ENCODE measurements around the gene SH3RF3.

SH3RF3 gene

DNA sequence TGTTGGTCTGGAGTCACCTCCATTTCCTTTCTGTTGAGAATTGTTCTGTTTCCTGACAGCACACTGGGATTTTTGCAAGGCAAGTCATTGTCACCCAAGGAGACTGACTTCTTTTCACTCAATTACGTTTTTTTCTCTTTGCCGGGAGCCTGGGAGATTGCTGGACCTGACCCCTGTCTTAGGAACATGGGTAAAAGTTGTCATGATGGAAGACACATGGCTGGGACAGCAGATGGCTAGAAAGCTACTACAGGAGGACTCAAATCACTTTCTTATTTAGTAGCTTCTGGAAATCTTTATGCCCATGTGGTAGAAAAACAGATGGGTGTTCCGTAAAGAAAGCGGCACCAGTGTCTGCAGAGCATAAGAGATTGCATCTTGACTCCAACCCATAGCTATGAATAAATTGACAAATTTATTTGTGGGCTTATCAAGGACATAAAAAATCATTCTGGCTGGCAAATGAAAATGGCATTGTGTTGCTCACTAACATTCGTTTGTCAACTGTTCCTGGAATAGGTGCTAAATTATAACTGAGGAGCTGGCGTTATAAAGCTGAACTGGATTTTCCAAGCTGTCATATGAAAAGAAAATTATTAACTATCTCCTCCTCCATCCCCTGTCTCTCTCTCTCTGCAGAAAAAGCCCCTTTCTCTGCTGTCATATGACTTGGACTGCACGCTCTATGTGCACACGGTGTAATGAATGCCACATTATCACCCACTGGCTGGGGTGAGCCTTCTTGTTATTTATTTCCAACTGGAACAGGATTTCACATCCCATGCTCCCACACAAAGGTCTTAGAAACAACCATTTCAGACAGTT is 159.8 kb downstream of the SH3RF3 start:
- DNase-seq, result no peak

DNA sequence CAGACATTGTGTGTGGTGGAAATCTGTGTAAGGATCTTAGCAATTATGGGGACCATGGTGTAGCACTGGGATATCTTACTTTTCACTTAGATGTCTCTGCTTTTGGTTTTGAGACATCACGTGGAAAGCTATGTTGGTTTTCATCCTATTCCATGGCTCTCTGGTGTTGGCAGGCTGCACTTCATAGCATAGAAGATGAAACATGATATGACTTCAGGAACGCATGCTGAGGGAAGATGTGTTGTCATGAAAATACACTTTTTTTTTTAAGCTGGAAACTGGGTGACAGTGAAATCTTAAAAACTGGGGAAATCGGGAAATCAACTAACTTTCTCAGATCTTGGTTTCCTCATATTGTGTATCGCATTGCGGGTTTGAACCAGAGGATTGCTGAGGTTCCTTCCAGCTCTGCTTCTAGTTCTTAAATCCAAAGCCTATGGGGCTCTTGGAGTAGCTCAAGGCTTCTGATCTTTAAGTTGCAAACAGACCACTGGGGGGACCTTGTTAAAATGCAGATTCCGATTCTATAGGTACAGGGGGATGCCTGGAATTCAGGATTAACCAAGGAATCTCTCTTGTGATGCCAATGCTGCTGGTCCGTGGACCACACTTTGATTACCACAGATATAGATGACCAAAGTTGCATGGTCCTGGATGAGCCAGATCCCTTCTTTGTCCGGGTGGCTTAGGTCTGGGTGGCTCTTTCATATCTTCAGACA is 160.7 kb downstream of the SH3RF3 start:
- DNase-seq, result no peak

DNA sequence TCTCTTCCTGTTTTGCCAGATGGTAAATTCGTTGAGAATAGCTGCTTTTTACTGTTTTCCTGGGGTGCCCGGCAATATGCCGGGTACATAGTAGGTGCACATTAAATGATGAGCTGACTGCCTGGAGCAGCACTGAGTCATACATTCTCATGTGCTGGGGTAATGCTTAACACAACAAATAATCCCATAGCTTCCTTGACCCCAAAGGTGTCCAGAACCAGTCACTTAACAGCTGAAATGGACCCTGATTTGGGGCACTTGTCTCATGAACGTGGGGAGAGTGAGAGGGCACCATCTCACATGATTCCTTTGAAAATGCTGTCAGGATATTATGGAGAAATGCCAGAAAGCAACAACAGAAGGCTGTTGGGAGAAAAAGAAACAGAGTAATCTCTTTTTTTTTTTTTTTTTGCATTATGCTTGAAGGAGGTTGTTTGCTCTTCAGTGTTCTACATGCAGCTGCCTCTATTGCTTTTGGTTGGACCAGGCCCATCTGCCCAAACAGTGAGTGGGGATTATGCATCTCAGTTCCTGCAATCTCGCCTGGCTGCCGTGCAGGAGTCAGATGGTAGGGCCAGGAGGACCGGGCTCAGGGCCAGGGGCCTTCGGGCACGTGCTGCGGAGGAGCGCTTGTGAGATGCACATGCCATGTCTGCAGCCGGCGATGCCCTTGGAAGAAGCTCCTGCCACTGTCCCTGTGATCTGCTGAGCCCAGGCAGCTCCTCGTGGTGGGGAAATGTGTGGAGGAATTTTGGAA is 162.1 kb downstream of the SH3RF3 start:
- no peak for DNase-seq

DNA sequence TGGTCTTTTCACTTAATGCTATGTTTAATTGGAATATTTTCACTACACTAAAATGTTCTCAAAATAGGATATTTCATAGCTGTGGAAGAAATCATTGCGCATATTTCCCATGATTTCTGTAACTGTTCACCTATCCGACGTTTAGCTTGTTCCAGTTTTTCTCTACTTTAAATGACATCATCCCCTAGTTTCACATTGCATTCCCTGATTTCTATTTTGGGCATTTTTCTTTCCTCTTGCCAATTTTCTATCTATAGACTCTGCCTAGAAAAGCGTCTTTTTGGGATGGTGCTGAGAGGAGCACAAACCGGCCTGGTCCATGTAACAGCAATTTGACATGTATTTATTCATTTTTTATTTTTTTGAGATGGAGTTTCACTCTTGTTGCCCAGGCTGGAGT is 163.4 kb downstream of the SH3RF3 start:
- no peak for DNase-seq

DNA sequence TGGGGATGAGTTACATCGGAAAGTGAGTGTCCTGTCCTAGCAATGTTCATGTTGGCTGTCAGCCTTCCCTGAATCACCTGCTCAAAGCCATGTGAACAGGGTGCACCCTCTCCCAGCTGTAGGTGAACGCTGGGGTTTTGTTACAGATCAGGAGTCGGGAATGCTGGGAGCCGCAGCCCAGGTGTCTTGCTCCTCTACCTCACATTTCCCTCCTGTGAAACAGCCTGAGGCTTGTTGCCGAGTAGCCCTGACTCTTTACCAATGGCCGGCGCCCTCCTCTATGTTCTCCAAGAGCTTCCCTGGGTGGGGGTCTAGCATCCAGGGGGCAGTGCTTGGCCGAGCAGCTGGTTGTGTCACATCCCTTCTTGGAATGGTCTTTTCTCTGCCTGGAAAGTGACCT is 164.7 kb downstream of the SH3RF3 start:
- no peak for DNase-seq

DNA sequence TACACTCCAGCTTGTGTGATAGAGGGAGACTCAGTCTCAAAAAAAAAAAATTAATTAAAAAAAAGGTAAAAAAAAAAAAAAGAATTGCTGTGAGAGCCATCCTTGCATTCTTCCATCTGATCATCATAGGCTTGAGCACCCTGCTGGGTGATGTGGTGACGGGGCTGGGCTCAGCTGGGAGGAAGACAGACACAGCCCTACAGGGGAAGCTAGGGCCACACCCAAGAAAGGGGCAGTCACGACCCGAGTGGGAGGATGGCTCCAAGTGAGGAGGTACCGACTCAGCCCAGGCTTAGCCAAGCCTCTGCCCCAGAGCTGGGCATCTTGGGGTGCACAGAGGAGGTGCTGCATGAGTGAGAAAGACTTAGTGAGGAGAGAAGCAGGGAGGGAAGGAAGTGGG is 165.5 kb downstream of the SH3RF3 start:
- peak in 1 of 4 experiments; percentile 6 for DNase-seq

DNA sequence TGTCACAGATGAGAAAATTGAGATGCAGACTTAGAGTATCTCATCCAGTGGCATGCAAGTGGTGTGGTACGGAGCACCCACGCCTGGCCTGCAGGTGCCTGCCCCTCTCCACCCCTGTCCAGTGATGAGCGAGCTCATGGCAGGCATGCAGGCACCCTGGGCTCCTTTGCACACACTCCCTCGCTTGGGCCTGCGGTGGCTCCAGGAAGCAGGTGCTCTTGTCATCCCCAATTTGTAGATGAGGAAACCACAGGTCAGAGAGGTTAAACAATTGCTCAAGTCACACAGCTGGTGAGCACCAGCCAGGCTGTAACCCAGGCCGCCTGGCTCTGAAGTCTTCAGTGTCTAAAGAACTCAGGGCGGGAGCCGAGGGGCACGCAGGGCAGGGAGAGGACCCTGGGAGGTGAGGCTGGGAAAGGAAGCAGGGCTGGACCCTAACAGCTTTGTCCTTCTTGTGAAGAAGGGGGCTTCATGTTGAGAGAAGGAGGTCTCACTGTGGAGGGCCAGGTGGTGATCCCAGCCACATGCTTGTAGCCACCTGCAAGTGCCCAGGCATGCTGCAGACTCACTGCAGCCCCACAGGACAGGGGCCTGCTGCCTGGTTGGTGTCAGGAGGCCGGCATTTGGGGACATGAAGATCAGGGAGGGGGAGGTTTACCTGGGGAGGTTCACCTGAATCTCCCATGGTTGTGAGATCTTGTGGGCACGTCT is 166.2 kb downstream of the SH3RF3 start:
- no peak for DNase-seq

DNA sequence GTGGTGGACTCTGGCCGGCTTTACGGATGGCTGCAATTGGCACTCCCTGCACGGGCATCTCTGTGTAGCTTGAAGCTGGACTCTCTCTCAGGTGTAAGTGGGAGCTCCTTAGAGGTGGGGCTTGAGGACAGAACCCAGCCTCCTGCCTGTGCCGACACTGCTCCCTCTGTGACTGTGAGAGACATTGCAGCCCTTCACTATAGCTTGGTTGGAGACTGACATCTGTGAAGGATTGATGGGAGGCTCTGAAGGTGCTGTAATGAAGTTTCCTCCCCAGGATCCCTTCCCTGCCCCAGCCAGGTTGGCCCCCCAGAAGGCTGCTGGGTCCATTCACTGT is 166.7 kb downstream of the SH3RF3 start:
- no peak for DNase-seq

DNA sequence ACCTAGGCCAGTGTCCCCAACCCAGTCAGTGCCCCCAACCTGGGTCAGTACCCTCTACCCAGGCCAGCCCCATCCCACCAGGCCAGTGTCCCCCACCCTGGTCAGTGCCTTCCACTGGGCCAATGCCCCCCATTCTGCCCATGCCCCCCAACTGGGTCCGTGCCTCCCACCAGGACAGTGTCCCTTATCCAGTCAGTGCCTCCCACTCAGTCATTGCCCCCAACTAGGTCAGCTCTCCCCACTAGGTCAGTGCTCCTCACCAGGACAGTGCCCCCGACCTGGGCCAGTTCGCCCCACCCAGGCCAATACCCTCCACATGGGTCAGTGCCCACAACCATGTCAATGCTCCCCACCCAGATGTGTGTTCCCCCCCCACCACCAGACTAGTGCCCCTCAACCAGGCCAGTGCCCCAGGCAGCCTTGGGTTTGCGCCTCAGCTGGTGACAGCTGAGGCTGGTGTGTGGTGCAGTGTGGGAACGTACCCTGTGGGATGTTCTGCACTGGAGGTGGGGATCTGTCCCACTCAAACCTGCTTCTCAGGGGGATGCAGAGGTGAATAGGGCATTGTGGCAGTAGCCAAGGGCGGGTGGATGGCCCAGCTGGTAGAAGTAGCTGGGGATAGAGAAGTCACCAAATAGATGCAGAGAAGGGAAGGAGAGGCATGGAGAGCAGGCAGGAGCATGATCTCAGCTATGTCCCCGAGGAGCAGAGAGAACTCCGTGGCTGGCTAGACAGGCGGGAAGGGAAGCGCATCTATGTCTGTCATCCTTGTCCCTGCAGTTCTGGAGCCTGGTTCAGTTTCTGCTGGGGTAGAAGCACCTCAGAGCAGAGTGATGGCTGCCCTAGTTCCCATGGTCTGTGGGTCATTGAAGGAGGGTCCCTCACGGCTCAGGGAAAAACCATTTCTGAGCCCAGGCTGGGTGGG is 168.8 kb downstream of the SH3RF3 start:
- DNase-seq, result no peak

DNA sequence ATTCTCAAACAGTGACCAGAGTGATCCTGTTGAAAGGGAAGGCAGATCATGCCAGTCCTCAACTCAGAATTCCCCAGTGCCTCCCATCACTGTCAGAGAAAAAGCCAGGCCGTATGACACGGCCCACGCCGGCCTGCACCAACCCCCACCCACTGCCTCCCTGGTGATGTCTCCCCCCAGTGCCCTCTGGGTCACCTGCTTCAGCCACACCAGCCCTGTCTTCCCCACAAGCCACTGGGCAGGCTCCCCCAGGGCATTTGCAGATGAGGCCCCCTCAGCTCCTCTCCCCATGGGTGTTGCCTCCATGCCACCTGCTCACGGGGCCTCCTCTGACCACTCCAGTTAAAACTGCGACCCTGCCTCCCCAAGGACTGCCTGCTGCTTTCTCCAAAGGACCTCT is 169.8 kb downstream of the SH3RF3 start:
- no peak for DNase-seq

DNA sequence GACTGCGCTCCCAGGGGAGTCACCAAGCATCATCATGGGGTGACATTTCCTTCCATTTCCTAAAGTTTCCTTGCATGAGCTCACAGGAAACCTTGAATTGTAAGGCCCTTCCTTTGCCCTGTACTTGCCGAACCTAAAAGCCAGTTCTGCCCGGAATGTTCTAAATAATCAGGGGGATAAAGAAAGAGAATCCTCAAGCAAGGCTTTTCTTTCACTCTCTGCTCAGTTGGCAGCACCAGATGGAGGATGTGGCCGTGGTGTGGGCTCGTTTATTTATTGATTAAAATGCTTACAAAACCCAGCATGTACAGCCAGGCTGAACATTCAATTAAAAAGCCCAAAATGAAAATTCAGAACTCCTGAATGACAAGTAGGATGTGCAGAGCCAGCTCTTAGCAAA is 170.5 kb downstream of the SH3RF3 start:
- DNase-seq, result no peak

DNA sequence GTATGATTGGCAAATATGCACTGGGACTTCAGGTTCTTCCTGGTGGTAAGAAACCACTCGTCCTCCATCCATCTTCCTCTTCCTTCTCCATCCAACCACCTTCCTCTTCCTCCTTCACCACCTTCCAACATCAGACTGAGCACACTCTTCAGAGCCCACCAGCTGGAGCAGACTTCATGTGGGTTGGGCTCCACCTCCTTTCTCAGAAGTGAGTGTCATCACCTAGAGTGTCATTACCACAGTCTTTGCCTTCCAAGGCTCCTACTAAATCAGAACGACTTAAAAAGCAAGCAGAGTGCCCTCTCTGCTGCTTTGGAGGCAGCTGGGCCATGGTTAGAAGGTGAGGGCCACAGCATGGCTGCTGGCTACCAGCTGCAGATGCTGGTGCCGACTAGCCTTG is 171.6 kb downstream of the SH3RF3 start:
- DNase-seq, result no peak

DNA sequence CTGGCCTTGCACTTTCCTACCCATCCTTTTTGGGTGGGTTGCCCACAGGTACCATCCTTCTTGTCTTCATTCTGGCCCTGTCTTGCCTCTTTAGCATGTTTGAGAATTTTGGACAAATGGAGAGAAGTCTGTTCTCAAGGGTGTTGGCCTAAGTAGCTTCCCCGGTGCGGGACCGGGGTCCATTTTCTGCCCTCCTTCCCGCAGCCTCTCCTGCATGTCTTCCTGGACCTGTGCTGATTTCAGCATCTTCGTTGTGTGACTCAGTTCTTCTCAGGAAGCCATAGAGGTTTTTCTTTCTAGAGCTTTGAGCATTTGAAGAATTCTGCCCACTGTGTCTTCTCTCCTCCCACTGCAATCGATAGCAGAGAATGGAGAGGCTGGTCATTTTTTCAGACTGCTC is 172.7 kb downstream of the SH3RF3 start:
- DNase-seq, result no peak

DNA sequence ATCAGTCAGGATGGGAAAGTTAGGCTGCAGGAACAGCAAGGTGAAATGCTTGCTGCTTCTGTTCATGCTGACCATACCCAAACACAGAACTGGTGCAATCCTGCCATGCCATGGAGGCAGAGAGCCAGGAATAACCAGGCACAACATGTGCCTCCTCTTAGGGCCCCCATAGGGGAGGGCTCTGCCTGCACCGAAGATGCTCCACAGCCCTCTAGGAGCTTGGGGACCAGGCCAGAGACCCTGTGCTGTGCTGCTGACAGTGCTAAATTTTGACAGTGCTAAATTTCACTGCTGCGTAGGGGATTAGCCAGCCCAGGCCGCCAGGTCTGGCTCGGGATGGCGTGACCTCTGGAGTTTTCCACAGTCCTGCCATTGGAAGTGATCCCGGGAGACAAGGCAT is 173.3 kb downstream of the SH3RF3 start:
- DNase-seq, result no peak

DNA sequence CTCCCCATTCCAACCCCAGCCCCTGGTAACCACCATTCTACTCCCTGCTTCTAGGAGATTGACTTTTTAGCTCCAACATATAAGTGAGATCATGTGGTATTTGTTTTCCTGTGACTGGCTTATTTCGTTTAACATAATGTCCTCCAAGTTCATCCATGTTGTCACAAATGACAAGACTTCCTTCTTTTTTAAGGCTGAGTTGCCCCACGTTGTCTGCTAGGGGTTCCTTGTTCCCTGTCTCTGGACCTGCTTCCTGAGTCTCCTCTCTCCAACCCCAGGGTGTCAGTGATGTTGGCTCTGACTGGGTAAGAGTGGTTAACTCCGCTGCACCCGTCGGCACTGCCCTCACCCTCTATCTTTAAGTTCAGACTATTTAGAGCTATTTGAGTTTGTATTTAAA is 175.2 kb downstream of the SH3RF3 start:
- peak; percentile 44 to 68 (median 62) for DNase-seq

DNA sequence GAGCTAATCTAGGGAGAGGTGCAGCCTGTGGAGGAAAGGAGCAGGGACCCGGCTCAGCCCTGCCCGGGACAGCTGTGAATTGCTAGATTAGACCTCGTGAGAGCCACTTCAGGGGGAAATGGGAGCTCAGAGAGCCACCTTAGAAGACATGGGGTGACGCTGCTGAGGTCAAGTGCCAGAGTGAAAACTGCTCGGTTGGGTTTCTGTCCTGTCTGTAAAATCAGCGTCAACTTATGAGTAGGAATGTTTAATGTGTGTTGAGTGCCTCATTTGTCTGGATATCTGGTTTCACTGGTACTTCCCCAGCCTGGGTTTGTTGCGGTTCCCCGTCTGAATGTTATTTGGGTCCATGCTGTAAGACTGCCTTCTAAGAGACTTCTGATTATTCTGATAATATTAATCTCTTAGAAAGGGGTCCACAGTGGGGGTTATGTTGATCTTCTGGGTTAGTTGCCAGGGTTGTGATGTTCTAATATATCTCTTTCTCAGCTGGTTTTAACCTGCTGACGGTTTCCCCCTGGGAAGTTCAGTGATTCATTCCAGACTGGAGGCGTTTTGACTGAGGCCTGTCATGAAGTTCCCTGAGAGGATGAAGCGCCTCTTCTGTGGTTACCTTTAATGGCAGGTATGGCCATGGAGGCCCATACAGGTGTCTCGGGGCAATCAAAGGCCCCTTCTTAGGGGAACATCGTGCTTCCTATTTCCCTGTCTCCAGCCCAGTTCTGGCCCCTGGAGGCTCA is 175.9 kb downstream of the SH3RF3 start:
- no peak for DNase-seq

DNA sequence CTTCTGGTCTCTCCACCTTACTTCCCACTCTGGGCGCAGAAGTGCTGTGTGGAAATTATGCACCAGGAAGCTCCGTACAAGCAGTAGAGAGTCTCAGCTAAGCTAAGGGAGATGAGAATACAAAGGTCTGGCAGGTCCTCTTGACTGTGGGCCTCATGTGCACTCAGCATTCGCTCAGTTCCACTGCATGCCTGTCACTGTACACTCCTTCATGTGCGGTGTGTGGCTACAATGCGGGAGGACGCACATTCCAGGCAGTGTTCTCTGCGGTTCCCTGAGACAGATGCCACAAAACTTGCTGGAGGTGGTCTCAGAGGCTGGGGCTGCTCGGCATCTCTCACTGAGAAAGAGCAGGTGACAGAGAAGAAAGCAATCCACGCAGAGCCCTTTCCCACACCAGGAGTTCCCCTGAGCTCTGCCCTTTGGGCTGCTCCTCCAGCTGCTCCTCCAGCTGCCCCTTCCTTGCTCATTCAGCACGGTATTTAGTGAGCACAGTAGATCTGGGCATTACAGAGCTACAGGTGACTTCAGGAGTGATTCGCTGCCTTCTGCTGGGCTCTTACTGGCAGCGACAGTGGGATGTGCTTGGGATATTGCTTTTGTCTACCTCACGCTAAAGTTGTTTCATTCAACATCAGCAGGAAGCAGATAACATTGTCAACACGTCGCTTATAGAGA is 176.6 kb downstream of the SH3RF3 start:
- DNase-seq, result no peak

DNA sequence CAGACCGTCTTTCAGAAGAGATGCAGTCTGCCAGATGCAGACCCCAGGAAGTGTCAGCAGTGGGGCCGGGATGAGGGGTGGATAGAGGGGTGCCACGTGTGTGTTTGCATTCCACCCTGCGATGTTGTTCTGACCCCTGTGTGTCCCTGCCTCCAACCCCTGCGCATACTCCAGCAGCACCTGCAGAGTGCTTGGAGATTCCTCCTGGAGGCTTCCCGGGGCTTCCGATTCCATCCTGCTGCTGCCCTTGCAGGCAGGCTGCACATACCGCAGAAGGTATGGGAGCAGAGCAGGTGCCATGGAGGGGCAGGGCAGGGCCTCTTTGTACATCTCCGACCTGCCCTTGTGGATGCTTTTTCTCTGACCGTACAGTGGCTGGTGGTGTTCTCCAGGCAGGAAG is 177.2 kb downstream of the SH3RF3 start:
- DNase-seq, result no peak

DNA sequence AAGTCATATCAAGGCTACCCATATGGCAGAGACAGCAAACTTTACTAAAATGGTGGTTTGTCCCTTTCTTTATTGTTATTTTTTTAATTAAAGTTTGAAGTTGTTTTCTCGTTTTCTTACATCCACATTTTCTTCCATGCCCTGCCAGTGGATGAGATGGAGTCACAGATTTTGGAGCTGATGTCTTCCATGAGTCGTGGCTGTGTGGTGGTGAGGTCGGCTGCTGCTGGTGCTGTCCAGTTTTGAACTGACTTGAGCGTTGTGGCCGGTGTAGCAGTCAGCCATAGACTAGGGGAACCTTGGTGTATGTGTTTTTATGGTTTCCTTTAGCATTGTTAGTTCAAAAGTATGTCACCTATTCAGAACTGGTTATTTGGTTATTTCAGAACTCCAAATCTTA is 182.8 kb downstream of the SH3RF3 start:
- no peak for DNase-seq

DNA sequence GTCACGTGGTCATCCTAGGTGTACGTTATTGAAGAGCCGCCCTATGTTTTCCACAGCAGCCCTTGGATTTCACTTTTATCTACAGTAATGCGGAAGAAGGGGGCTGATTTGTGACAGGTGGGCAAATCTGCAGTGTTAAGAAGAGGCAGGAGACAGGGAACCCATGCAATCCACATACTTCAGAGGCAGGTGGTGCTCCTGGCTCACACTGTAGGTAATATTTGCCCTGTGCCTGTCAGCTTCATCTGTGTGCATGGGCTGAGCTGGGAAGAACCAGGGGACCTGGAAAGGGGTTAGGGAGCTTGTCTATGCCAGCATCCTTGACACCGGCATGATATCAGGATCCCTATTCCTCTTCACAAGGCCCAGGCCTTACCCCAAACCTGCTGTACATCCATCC is 183.9 kb downstream of the SH3RF3 start:
- DNase-seq, result no peak

DNA sequence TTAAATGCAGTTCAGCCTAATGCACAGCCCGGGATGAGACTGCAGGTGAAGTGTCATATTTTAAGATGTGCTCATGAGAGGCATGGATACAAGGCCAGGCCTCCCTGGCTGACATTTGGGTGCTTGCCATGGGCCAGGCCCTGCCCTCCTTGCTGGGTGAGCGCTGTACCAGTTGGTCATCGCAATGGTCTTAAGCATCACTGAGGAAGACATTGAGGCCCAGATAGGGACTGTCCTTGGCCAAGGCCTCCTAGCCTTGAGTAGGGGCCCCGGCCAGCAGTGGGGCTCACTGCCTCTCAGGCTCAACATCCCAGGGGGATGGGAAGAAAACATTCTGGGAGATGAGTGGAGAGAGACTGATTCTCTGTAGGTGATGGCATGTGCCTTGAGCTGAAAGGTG is 184.3 kb downstream of the SH3RF3 start:
- no peak for DNase-seq
